Right renal cortex interstitium (tissue), 3 donors: Measurements from ENCODE around the gene STAG1. TPM values are rescaled to one million over a fixed set of nuclear protein-coding genes. Genes with fewer than 3 reads are reported as not detected.
"Not testable (repeated sequence)": the region's sequence is repeated elsewhere in the genome, so short reads cannot be mapped to it uniquely, and the experiment has no call there.

ENCODE experiments used
- DNase-seq, 3 donors: peaks; one replicate each; pipeline ENCODE4 v3.0.0-alpha.2; 2013; ENCODE audit warnings: low read depth in 3 of 3, low spot score in 2 of 3
- polyA plus RNA-seq, 3 donors: library from polyadenylated mRNA; unstranded; fragments of 120-200 nt; gene quantifications; one replicate each; pipeline ENCODE4 v1.2.1, GENCODE V29; 2013; ENCODE audit not compliant: insufficient read length in 3 of 3

Gene STAG1
- polyA plus RNA-seq, 3 donors, result 52.6 to 57.4 (median 55.9) TPM

DNA sequence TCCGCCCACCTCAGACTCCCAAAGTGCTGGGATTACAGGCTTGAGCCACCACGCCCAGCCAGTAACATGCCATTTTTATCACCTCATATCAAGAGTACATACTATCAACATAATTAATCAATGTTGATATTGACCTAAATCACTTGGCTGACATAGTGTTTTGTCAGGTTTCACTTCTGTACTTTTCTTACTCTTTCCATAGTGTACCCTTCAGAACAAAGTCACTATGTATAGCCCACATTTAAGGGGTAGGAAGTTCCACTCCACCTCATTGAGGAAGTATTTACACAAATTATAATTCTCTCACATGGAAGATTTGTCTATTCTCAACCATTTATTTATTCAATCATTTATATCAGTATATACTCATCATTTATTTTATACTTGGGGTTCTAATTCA is 145.2 kb downstream of the STAG1 start:
- no peak for DNase-seq

DNA sequence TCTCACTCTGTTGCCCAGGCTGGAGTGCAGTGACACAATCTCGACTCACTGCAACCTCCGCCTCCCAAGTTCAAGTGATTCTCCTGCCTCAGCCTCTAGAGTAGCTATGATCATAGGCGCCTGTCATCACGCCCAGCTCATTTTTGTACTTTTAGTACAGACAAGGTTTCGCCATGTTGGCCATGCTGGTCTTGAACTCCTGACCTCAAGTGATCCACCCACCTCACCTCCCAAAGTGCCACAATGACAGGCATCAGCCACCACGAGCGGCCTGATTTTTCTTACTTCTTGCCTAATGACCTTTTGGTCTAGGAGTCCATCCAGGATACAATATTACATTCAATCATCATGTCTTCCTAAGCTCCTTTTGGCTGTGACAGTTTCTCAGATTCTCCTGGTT is 146.0 kb downstream of the STAG1 start:
- DNase-seq, result not testable (repeated sequence)

DNA sequence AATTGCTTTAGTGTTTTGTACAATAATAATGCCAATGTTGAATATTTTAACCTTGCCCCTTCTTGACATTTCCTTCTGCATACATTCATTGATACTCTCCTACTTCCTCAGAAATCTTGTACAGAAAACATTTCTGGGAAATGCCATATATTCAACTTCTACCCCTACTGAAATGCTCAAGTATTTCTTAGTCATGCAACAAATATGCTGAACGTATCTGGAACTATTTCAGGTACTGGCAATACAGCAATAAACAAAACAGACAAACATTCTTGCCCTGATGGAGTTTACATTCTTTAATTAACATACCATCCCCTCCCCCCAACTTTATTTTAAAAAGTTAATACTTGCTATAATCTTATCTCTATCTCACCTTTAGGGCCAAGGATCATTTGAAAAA is 147.2 kb downstream of the STAG1 start:
- DNase-seq, result no peak

DNA sequence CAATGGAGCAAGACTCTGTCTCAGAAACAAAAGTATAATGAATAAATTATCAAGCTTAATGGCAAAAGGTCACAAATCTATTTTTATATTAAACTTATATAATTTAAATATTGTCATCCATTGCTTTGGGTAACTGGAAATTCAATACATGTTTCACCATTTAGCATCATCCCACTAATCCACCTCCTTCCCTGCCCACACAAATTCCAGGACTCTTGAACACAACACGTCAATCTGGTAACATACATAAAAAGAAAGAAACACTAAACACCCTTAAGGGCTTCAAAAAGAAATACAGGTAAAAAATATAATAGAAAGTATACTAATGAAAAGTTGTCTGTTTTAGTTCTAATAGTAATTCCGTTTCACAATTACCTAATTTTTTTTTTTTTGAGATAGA is 149.4 kb downstream of the STAG1 start:
- no peak for DNase-seq

- no peak for DNase-seq
These were observed 156.1 kb downstream of the STAG1 start for GRCh38 chr3:136595913-136596697.

- no peak for DNase-seq
These were observed 165.6 kb downstream of the STAG1 start for GRCh38 chr3:136586580-136586979.

DNA sequence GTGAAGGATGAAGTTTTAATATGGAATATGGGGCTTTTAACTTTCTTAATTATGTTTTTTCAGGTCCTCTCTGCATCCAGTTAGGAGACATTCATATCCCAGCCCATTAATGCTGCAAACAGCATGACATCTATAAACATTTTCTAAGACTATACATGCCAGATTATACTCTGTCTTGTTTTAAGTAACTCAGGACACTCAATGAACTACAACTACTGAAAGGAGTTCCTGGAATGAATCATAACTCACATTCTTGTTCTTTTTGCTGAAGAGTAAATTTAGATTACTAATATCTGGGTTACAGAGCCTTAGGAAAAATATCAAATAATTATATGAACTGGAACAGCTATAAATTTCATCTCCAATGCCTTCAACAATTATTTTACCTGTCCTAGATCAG is 167.4 kb downstream of the STAG1 start:
- DNase-seq, result no peak

- DNase-seq, result no peak
These were observed 168.4 kb downstream of the STAG1 start for GRCh38 chr3:136583823-136584222.

- no peak for DNase-seq
These were observed 174.4 kb downstream of the STAG1 start for GRCh38 chr3:136577791-136578190.

DNA sequence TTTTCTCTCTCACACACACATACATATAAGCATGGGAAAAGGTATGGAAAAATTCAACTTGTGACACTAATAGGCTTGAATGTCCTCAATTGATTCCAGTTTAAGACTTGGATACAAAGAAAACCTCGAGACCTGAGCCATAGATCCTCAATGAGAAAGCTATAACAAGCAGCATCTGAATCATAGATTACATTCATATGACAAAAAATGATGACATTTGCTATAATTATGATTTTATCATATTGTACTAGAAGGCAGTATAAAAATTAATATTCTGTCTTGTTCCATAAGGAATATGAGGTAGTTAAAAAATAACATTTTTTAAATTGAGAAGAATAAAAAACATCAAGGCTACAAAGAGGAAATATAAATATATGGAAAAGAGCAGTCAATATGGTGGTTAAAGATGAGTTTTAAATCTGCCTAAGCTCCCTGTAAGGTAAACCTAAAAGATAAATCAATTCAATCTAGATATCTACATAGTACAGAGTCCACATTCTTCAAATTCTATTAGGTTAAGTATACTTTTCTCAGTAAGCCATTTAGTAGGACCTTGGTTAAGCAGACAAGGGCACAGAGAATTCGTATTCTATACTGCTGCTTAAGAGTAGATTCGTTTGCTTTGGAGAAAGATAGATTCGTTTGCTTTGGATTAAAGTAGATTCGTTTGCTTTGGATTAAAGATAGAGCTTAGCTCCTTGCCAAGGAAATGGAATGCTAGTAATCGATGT is 175.7 kb downstream of the STAG1 start:
- DNase-seq, result no peak

DNA sequence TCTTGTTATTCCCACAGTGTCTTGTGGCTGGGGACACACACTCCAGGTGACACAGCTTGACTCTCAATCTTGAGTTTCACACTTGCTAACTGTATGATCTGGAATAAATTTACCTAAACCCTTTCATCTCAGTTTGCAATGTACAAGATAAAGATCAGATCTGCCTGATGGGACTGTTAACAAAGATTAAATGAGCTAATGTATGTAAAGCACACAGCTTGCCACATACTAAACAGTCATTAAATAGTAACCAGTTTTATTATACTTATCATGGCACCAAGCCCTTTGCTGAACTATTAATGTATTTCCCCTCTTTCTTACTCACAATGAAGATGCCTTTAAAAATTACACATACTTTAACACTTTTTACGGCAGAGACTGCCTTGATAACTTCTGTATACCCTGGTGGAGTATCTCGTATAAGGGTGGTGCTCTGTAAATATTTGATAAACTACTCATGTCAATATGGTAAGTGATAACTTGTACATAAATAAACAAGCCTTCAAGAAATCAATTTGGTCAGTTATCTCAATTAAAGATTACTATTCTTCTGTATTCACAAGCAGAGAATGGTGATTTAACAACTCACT is 184.5 kb downstream of the STAG1 start:
- DNase-seq, result no peak

DNA sequence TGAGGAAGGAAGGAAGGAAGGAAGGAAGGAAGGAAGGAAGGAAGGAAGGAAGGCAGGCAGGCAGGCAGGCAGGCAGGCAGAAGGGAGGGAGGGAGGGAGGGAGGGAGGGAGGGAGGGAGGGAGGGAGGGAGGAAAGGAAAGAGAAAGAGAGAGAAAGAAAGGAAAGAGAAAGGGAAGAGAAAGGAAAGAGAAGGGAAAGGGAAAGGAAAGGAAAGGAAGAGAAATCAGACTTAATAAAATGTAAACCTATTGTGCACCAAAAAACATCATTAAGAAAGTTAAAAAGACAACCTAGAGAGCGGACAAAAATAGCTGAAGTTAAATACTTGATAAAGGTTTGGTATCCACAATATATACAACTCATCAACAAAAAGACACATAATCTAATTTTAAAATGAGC is 187.2 kb downstream of the STAG1 start:
- DNase-seq, result not testable (repeated sequence)

DNA sequence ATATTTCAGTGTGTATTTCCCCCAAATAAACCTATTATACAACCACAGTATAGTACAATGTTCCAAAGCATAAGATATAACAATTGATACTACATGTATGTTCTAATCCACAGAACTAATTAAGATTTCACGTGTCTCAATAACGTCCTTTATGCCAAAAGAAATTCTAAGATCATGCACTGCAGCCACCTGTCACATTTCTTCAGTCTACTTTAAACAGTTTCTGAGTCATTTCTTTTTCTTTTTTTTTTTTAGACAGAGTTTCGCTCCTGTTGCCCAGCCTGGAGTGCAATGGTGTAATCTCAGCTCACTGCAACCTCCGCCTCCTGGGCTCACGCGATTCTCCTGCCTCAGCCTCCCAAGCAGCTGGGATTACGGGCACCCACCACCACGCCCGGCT is 190.2 kb downstream of the STAG1 start:
- DNase-seq, result no peak

DNA sequence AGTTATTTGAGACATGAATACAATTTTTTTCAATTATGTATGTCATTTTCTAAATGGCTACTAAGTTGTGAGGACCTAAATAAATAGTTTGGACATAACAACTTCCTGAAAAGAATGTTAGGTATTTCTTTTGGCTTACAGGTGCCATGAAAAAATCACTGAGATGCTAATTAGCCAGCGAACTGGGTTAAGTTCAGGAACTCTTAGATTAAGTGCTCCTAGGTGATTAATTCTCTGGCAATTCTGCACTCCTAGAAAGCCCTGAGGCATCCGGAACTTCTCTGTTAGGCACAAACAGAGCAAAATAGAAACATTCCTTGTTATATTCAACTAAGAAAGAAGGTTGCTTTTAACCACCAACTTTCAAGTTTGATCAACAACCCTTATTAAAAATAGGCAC is 192.3 kb downstream of the STAG1 start:
- no peak for DNase-seq

- DNase-seq, result not testable (repeated sequence)
These were observed 202.7 kb downstream of the STAG1 start for GRCh38 chr3:136549461-136549860.

DNA sequence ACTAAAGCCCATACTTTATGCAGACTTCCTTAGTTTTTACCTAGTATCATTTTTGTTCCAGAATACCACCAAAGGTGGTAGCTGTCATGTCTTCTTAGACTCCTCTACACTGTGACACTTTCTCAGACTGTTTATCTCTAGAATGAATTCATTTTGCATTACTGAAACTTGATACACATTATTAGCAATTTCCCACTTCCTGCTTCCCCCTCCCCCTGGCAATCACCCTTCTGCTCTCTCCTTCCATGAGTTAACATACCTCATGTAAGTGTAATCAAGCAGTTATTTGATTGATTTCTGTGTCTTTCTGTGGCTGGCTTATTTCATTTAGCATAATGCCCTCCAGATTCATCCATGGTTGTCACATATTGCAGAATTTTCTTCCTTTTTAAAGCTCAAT is 204.9 kb downstream of the STAG1 start:
- no peak for DNase-seq

DNA sequence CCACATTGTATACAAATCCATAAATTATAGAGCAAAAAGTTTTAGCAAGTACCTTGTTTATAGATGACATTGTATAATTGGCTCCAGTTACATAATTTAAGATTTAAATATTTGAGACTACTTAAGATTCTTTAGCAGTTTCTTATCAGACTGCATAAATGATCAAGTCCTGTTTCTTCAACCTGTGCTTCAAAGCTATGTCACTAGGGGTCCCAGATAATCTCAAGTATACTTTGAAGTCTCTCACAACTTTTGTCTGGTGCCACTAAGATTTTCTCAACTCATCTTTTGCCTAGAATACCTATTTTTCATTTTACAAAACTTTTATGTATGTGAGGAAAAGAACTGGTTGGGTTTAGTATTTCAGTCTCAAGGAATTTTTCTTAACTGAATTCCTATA is 205.5 kb downstream of the STAG1 start:
- no peak for DNase-seq

GRCh38 chr3:136545664-136546268 is 206.4 kb downstream of the STAG1 start:
- DNase-seq, result no peak

DNA sequence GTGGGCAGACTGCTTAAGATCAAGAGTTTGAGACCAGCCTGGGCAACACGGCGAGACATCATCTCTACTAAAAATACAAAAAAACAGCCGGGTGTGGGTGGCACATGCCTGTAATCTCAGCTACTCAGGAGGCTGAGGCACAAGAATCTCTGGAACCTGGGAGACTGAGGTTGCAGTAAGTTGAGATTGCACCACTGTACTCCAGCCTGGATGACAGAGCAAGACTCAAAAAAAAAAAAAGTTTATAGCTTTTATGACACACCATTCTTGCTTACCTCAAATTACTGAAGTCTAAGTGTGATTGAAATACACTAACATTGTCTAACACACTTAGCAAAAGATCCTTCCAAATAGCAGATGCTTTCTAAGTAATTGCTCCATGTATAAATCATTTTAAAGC is 207.6 kb downstream of the STAG1 start:
- no peak for DNase-seq

GRCh38 chr3:136543385-136543784 is 208.8 kb downstream of the STAG1 start:
- DNase-seq, result no peak

DNA sequence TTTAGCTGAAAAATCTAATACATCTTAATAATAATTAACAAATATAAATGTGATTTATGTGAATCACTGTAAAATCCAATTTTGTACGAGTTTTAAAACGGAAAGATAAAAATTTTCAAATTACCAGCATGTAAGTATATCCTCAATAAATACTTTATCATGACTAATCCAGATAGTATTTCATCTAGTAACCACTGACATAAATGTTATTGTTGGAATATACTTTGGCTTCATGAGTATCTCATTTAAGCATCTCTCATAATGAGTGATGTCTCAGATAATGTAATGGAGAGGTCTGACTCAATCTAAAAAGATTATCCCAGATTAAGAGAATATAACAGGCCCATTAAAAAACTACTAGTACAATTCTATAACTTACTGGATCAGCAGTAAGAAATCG is 216.3 kb downstream of the STAG1 start:
- DNase-seq, result no peak
